ENCODE results near the gene RCVRN.

RCVRN gene

GRCh38 chr17:9925457-9925856 is 20.4 kb upstream of the RCVRN start:
- TF ChIP-seq TAF1 (IDR thresholded peaks at IDR 0.05; ENCODE audit: low read depth) (no peak), NFIC (IDR thresholded peaks at IDR 0.05) (no peak), RAD21 (IDR thresholded peaks at IDR 0.05; ENCODE audit: low read depth) (no peak), ZBTB7A (IDR thresholded peaks at IDR 0.05; ENCODE audit: low read depth) (no peak), USF1 (IDR thresholded peaks at IDR 0.05) (no peak), FOXM1 (IDR thresholded peaks at IDR 0.05; ENCODE audit: borderline replicate concordance, low read depth) (no peak), CEBPB (IDR thresholded peaks at IDR 0.05) (no peak), TCF12 (IDR thresholded peaks at IDR 0.05; ENCODE audit: low read depth) (no peak), EGR1 (IDR thresholded peaks at IDR 0.05) (no peak), TEAD4 (IDR thresholded peaks at IDR 0.05) (no peak), YY1 (IDR thresholded peaks at IDR 0.05; ENCODE audit: low read depth) (no peak), EP300 (IDR thresholded peaks at IDR 0.05; ENCODE audit: borderline replicate concordance) (no peak), MAX (IDR thresholded peaks at IDR 0.05) (no peak), CREB1 (IDR thresholded peaks at IDR 0.05; ENCODE audit: low read depth) (no peak), REST (IDR thresholded peaks at IDR 0.05; ENCODE audit: low read depth) (no peak)

- TF ChIP-seq USF1 (IDR thresholded peaks at IDR 0.05) (no peak), RAD21 (IDR thresholded peaks at IDR 0.05; ENCODE audit: low read depth) (peak; percentile 74), TCF12 (IDR thresholded peaks at IDR 0.05; ENCODE audit: low read depth) (no peak), CEBPB (IDR thresholded peaks at IDR 0.05) (no peak), REST (IDR thresholded peaks at IDR 0.05; ENCODE audit: low read depth) (no peak), TEAD4 (IDR thresholded peaks at IDR 0.05) (no peak)
Measured at GRCh38 chr17:9924735-9925191, 19.7 kb upstream of the RCVRN start.

- TF ChIP-seq CEBPB (IDR thresholded peaks at IDR 0.05), result no peak
- no peak for TF ChIP-seq TAF1 (IDR thresholded peaks at IDR 0.05; ENCODE audit: low read depth)
- no peak for TF ChIP-seq FOXM1 (IDR thresholded peaks at IDR 0.05; ENCODE audit: borderline replicate concordance, low read depth)
- no peak for TF ChIP-seq YY1 (IDR thresholded peaks at IDR 0.05; ENCODE audit: low read depth)
- no peak for TF ChIP-seq USF1 (IDR thresholded peaks at IDR 0.05)
Measured at GRCh38 chr17:9922012-9922848, 17.2 kb upstream of the RCVRN start.

- TF ChIP-seq ZBTB7A (IDR thresholded peaks at IDR 0.05; ENCODE audit: low read depth) (no peak), TCF12 (IDR thresholded peaks at IDR 0.05; ENCODE audit: low read depth) (no peak), EGR1 (IDR thresholded peaks at IDR 0.05) (no peak), TEAD4 (IDR thresholded peaks at IDR 0.05) (no peak)
Measured at GRCh38 chr17:9918804-9919352, 13.8 kb upstream of the RCVRN start.

- TF ChIP-seq USF1 (IDR thresholded peaks at IDR 0.05), result no peak
- TF ChIP-seq EGR1 (IDR thresholded peaks at IDR 0.05), result no peak
- no peak for TF ChIP-seq CEBPB (IDR thresholded peaks at IDR 0.05)
- TF ChIP-seq TEAD4 (IDR thresholded peaks at IDR 0.05), result no peak
- no peak for TF ChIP-seq CREB1 (IDR thresholded peaks at IDR 0.05; ENCODE audit: low read depth)
- no peak for TF ChIP-seq YY1 (IDR thresholded peaks at IDR 0.05; ENCODE audit: low read depth)
- no peak for TF ChIP-seq EP300 (IDR thresholded peaks at IDR 0.05; ENCODE audit: borderline replicate concordance)
Measured at GRCh38 chr17:9918352-9918751, 13.3 kb upstream of the RCVRN start.

Data from Ishikawa (cell line).